HG03159 (cell line): Measurements from ENCODE around the gene FGGY.
"Not testable (repeated sequence)": the region's sequence is repeated elsewhere in the genome, so short reads cannot be mapped to it uniquely, and the experiment has no call there.

Source experiments
- ATAC-seq: cut with Tn5 transposase; IDR thresholded peaks from one replicate; pipeline ENCODE4 v1.9.1; 2021; ENCODE audit warnings: mild to moderate bottlenecking, moderate library complexity; ENCODE audit not compliant: unreplicated experiment

The FGGY gene

GRCh38 chr1:59477286-59477685 lies 180.4 kb downstream of the FGGY start:
- no peak for ATAC-seq

DNA sequence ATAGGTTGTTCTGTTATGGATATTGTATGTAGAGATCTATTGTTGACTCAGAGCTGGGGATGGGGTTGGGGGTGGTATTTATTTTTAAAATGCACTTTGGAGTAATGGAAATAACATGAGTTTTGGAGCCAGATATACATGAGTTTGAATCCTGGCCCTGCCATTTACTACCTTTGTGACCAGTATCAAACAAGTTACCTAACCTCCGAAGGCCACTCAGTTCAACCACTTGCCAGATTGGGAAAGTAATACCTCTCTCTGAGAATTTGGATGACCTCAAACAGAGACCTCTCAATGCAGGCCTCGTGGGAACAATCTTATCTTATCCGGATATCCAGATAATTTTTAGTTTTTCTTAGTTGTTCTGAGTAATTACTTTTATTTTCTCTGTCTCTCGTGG lies 181.0 kb downstream of the FGGY start:
- ATAC-seq: no peak

DNA sequence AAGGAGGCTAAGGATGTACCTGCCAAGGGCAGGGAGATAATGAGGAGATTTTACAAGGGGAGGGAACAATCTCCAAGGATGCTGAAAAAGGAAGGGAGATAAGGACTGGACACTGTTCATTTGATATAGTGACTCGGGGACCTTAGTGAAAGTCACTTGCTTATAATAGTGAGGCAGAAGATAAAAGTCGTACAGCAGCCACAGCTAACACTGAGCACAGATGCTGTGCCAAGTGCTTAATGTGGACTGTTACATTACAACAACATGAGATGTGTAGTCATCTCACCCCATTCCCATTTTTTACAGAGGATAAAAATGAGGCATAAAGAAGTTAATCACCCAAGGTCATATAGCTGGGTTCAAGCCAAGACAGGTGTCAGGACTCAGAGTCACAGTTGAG lies 181.9 kb downstream of the FGGY start:
- ATAC-seq: no peak

DNA sequence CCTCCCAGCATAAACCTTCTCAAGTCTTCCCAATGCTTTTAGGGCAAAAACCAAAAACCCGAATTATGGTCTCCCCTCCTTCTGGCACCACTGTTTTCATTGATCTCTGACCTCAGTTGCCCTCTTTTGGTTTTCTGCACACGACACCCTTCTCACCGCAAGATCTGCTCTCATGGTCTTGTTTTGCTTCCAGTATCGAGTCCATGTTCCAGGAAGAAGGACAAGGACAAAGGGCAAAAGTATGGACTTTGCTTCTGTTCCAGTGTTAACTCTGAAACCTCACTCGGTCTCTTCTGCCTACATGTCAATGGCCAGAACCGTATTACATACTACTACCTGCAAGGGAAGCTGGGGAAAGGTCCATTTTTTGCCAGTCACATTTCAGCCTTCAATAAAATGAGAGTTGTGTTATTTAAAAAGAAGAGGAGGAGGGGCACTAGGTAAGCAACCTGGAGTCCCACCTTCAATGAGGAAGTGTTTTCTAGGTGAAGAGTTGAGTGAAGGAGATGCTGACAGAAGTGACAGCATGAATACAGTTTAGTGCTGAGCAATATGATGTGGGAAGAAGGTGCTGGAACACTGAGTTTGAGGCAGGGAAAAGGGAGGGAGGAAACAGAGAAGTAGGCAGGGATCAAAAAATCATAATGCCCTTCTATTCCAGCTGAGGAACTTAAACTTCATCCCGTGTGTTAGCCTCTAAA lies 183.4 kb downstream of the FGGY start:
- no peak for ATAC-seq

DNA sequence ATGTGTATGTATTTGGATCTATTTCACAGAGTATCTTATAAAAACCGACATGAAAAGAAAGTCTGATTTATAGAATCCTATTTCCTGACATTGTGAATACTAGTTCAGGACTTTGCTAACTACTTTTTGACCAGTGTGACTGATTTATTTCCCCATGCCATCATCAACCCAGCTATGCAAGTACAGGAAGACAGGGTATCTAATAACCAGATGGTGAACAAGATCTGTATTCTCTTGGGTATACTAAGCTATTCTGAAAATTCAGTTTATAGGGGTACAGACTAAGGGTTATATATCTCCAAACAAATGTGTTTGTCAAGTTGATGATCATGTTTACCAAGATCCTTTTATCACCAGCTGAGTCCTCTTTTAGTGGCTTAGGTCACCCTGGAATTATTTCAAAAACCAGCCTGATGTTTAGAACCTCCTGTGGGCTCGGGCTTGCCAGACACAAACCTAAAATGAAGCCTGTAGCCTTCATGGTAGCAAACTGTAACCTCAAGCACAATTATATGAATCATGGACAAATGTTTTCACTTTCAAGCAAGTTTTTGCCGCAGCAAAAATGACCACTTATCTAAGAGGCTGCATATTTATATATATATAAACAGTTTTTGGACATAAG lies 185.1 kb downstream of the FGGY start:
- no peak for ATAC-seq

DNA sequence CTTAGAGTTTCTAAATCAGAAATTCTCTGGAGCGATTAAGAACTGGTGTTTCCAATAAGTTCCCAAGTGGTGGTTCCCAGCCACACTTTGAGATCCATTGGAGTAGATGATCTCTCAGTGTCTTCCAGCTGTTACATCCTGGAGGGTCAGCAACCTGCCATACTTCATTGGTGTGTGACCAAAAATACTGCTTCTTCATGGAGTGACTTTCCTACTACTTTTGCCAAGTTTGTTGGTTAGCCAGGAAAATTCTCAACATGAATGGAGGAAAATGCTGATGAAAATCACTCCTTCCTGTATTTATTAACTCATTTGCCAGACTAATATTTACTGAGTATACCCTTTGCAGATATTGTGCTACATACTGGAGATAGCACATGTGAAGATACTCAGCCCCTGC lies 186.1 kb downstream of the FGGY start:
- ATAC-seq: no peak

DNA sequence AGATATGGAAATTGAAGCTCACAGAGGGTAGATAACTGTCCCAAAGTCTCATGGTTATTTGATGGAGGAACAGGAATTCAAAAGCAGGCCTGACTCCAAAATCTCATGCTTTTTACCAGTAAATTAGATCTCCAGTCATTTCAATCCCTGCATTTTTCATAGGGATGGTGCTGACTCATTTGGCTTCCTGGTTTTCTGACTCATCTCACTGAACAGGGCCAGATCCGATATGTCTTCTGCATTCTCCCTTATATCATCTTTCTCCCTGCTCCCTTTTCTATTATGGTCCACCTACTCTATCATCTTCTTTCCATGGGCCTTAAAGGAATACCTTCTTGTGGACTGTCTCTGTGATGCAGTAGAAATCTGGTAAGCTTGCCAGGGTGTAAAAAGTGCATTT lies 187.2 kb downstream of the FGGY start:
- ATAC-seq: no peak

- ATAC-seq: no peak
These were observed 188.3 kb downstream of the FGGY start for GRCh38 chr1:59485171-59485570.

DNA sequence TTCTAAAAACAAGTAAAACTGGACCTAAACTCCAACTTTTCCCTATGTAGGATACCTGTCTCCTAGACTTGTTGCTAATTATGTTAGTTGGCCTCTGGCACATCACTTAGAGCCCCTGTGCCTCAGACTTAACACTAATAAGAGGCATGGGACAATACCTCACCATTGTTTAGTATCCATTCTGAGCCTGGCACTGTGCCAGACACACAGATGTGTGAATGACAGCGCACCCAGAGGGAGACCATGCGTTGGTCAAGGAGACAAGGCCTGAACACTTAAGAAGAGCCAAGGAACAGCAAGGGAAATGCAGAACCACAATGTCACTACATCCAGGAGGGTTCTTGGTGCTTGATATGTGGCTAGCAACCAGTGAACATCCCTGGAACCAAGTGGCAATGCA lies 189.1 kb downstream of the FGGY start:
- ATAC-seq: no peak

- no peak for ATAC-seq
These were observed 189.7 kb downstream of the FGGY start for GRCh38 chr1:59486615-59487014.

DNA sequence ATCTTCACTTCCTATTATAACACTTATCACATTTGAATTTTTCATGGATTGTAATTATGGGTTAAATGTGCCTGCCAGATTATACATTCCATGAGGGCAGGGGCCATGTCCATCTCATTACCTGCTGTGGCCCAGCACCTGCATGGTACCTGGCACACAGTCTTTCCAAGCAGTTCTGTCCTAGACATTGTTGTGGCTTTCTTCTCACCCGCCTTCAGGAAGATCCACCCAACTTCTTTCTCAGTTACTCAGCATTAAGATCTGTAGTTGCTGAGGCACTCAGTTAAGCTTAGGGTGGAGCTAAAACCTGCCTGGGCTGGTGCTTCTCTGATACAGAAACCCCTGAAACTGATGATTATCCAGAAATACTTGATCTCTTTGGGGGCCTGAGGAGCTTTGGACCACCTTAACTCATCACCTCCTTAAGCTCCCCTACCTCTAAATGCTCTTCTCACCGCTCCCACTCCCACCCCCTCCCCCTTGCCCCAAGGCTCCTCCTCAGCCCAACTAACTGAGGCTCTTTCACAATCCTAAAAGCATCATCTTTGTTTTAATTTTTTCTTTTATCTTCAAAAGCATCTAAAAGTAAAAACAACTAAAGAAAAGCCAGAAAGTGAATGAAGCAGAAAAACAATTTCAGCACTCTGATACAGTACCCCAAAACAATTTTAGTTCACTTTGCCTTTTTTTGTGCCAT lies 190.6 kb downstream of the FGGY start:
- ATAC-seq: no peak

GRCh38 chr1:59492500-59492899 lies 195.6 kb downstream of the FGGY start:
- ATAC-seq: no peak

DNA sequence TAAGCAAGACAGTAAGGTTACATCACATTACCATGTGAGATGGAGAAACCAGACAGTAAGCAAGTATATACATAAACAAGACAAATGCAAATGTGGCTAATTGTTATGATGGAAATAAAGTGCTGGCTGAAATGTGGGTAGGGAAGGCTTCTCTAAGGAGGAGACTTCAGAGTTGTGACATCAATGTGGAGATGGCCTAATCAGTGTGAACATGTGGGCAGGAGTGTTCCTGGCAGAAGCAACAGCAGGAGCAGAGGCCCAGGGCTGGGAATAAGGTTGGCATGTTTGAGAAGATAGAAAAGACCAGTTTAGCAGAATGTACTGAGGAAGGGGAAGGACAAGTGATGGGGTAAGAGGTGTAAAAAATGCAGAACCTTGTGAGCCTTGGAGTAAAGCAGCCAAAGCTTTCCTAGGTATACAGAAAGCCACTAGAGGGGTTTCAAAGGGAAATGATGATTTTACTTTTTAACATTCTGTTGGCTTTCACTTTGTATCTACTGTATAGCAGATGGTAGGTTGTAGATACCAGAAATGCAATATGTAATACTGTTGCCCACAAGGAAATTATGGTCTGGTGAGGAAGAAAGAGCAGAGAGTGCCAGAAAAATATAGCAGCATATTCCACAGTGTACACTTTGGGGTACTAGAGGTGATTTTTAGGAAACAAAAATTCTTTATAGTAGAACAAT lies 197.4 kb downstream of the FGGY start:
- ATAC-seq: no peak

DNA sequence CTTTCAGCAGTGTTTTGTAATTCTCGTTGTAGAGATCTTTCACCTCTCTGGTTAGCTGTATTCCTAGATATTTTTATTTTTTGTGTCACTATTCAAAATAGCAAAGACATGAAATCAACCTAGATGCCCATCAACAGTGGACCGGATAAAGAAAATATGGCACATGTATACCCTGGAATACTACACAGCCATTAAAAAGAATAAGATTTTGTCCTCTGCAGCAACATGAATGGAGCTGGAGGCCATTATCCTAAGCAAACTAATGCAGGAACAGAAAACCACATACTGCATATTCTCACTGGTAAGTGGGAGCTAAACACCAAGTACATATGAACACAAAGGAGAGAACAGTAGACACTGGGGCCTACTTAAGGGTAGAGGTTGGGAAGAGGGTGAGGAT lies 199.3 kb downstream of the FGGY start:
- ATAC-seq: not testable (repeated sequence)

DNA sequence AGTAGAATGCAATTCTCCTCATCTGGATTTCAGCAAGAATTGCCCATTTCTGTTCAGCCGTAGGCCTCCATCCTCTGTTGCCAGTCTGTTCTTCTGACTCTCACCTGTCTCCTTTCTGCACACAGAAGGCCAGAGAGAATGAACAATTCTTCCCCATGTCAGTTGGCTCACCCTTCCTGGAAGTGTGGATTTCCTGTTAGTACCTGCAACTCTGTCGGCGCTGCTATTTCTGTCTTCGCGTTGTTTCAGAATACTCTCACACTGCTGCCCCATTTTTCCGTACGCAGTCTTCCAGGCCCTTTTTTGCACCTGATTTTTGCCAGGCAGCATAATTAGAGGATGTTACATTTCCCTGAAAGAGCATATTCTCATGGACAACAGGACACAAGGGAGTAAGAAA lies 200.7 kb downstream of the FGGY start:
- ATAC-seq: no peak

- ATAC-seq: no peak
These were observed 201.7 kb downstream of the FGGY start for GRCh38 chr1:59498640-59499039.

DNA sequence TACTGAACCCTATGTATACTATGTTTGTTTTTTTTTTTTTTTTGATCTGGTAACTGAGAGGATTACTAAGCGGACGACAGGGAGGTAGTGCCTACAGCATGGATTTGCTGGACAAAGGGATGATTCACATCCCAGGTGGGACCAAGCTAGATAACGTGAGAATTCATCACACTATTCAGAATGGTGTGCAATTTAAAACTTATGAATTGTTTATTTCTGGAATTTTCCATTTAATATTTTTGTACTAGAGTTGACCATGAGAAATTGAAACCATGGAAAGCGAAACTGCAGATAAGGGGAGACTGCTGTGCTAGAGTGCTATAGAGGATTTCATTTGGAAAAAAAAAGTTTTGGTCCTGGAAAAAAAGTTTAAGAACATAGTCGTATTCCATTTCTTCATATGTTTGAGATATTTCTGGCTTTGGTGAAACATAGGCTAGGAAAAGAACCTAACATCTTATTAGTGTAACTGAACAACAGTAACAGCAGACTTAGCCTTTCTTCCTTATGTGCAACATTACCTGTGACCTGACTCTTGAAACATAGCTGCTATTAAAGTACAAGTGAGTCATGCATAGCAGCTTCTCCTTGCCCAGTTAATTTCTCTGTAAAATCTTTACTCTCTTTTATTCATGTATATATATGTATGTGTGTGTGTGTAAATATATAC lies 202.5 kb downstream of the FGGY start:
- ATAC-seq: no peak

DNA sequence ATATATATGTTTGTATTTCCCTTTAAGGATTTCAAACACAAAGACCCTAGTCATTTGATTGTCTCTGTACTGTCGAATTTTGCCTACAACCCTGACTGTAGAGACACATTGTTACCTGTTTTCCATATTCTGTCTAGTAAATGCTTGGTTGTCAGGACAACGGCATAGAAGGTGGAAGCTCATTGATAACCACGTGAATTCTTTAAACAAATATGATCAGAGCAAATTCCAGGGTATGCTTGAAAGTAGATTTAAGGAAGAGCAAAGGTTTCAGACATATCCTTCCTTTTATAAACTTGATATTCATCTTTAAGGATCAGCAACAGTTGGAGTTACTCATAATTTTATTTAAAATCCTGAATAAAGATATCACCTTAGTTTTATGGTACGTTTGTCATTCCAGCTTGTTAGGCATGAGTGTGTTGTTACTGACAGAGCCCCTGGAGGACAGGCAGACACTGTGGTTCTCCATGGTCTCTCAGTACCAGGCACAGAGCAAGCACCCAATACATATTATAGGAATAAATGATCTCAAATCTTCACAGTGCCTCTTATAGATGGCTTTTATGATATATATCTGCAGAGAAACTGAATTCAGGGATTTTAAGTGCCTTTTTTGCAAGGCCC lies 203.2 kb downstream of the FGGY start:
- ATAC-seq: no peak

DNA sequence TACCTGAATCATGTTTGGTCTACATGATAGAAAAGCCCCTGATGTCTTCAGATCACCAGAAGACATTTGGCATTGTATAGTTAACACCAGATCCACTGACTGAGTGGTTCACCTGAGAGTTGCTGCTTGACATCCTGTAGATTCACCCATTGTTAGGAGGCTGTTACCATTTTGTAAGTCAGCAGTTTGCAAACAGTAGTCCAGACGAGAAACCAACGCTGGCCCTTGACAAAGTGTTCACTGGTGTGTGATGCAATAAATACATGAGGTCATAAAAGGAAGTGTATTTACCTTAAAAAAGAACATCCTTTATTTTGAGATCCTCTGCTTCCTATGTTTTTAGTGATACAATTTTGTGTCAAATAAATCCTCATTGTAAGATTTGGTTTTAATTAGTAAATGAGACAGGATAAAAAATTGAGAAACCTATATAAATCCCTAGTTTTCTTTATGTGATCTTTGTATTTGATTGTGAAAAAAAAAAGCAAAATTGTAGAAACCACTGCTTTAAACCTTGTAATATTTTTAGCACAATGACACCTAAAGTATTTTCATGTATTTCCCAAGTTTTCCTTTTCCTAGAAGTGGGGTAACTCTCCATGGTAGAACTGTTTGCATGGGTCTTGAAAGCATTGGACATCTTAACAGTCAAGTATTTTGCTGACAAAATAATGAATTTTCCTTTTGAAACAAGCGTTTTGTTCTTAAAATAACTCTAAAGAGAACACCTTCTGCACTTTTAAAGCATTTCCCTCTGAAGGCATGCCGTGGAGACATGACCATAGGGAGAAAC lies 204.3 kb downstream of the FGGY start:
- ATAC-seq: no peak
